ENCODE measurements around the gene IL13RA1. TPM values are rescaled to one million over a fixed set of nuclear protein-coding genes. Genes with fewer than 3 reads are reported as not detected.
A peak's percentile ranks its signal among the peaks of the same experiment; 100 is the strongest.

The IL13RA1 gene
- total RNA-seq, 1 donor from 2014 or later: 70.4 TPM

- Mint-ChIP-seq H3K36me3 (ENCODE audit: low read depth) (no peaks in the 10 kb centered on the region), H3K27ac (ENCODE audit: unreplicated experiment) (peak overlapping the region; percentile 36), H3K4me3 (ENCODE audit: unreplicated experiment) (no peak overlapping the region), H3K27me3 (ENCODE audit: low read depth) (no peaks in the 10 kb centered on the region), H3K9me3 (ENCODE audit: low read depth) (peaks cover 6% of the 10 kb centered on the region), H3K4me1 (ENCODE audit: low read depth) (peaks cover 28% of the 10 kb centered on the region)
- no peak for DNase-seq (ENCODE audit: low spot score)
- no peak for TF ChIP-seq CTCF (IDR thresholded peaks at IDR 0.05)
Measured at GRCh38 chrX:118693843-118694242, 33.6 kb upstream of the IL13RA1 start.

GRCh38 chrX:118694638-118695037 is 32.8 kb upstream of the IL13RA1 start:
- peaks cover 6% of the 10 kb centered on the region for H3K9me3 Mint-ChIP-seq (ENCODE audit: low read depth)
- peaks cover 21% of the 10 kb centered on the region for H3K4me1 Mint-ChIP-seq (ENCODE audit: low read depth)
- TF ChIP-seq CTCF (IDR thresholded peaks at IDR 0.05): no peak
- H3K27ac Mint-ChIP-seq (ENCODE audit: unreplicated experiment): peak overlapping the region; percentile 54
- no peak overlapping the region for H3K4me3 Mint-ChIP-seq (ENCODE audit: unreplicated experiment)
- DNase-seq (ENCODE audit: low spot score): no peak
- H3K27me3 Mint-ChIP-seq (ENCODE audit: low read depth): no peaks in the 10 kb centered on the region
- no peaks in the 10 kb centered on the region for H3K36me3 Mint-ChIP-seq (ENCODE audit: low read depth)

GRCh38 chrX:118698516-118699170 is 28.8 kb upstream of the IL13RA1 start:
- Mint-ChIP-seq H3K36me3 (ENCODE audit: low read depth) (no peaks in the 10 kb centered on the region), H3K27me3 (ENCODE audit: low read depth) (no peaks in the 10 kb centered on the region), H3K4me1 (ENCODE audit: low read depth) (peaks cover 20% of the 10 kb centered on the region), H3K27ac (ENCODE audit: unreplicated experiment) (peak overlapping the region; percentile 19), H3K4me3 (ENCODE audit: unreplicated experiment) (no peak overlapping the region), H3K9me3 (ENCODE audit: low read depth) (peaks cover 5% of the 10 kb centered on the region)
- no peak for TF ChIP-seq CTCF (IDR thresholded peaks at IDR 0.05)
- DNase-seq (ENCODE audit: low spot score): no peak

- Mint-ChIP-seq H3K9me3 (ENCODE audit: low read depth) (peaks cover 3% of the 10 kb centered on the region), H3K27me3 (ENCODE audit: low read depth) (no peaks in the 10 kb centered on the region), H3K4me3 (ENCODE audit: unreplicated experiment) (no peak overlapping the region), H3K27ac (ENCODE audit: unreplicated experiment) (no peak overlapping the region), H3K36me3 (ENCODE audit: low read depth) (no peaks in the 10 kb centered on the region), H3K4me1 (ENCODE audit: low read depth) (peaks cover 10% of the 10 kb centered on the region)
- no peak for TF ChIP-seq CTCF (IDR thresholded peaks at IDR 0.05)
- DNase-seq (ENCODE audit: low spot score): no peak
Measured at GRCh38 chrX:118702741-118703140, 24.7 kb upstream of the IL13RA1 start.

GRCh38 chrX:118706681-118707080 is 20.7 kb upstream of the IL13RA1 start:
- Mint-ChIP-seq H3K4me3 (ENCODE audit: unreplicated experiment) (no peak overlapping the region), H3K9me3 (ENCODE audit: low read depth) (peaks cover 7% of the 10 kb centered on the region), H3K27ac (ENCODE audit: unreplicated experiment) (no peak overlapping the region), H3K36me3 (ENCODE audit: low read depth) (no peaks in the 10 kb centered on the region), H3K27me3 (ENCODE audit: low read depth) (no peaks in the 10 kb centered on the region), H3K4me1 (ENCODE audit: low read depth) (peaks cover 10% of the 10 kb centered on the region)
- TF ChIP-seq CTCF (IDR thresholded peaks at IDR 0.05): no peak
- no peak for DNase-seq (ENCODE audit: low spot score)
